ENCODE measurements around the gene LENEP. TPM values are rescaled to one million over a fixed set of nuclear protein-coding genes. Genes with fewer than 3 reads are reported as not detected.

Gene LENEP
- total RNA-seq, 2 donors from 2014 or later = not detected

DNA sequence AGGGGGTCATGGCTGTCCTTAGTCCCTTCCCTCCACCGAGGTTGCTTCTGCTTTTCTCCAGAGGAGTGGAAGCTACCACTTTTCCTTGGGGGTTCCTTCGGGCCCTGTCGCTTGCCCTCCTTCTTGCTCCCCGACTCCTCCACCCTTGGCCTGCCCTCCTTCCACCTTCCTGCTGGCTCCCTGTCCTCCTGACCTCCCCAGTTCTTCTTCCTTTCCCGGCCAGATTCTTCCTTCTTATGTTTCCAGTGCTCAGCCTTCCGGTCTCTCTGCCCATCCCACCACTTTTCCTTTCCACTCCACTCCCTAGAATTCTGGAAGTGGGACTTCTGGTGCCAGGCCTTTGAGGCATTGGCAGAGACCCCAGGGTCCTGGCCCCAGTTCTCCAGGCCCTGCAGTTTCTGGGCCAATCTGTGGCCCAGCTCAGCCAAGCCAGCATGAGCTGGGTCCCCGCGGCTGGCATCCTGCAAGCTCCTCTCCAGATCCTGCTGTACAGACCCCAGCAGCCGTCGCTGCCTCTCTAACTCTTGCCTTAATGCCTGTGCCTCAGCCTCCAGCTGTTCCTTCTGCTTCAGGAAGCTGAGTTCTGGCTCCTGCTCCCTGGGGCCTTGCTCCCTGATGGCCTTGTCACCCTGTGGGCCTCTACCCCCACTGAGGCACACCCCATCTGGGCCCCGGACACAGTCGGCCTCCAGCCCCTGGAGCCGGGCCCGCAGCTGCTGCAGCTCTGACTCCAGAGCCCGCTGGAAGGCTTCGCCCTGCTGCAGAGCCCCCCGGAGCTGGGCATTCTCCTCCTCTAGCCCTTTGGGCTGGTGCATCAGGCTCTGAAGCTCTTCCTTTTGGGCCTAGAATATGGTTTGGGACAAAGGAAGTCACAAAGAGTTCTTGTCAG lies 47.2 kb upstream of the LENEP start:
- H3K27me3 ChIP-seq (replicated peaks; ENCODE audit: insufficient read depth) = no peaks in the 10 kb centered on the region
- no peaks in the 10 kb centered on the region for H3K36me3 ChIP-seq
- no peak overlapping the region for H3K27ac ChIP-seq
- WGBS = 86% methylated on average over 17 of the region's 17 CpGs
- H3K4me3 ChIP-seq = no peak overlapping the region
- no peak for DNase-seq (ENCODE audit: low spot score)
- H3K9me3 ChIP-seq = no peaks in the 10 kb centered on the region
- intact Hi-C loops (cut with DNase I) = no loop called here
- peaks cover 5% of the 10 kb centered on the region for H3K4me1 ChIP-seq (replicated peaks)
- no peak for TF ChIP-seq POLR2AphosphoS5 (IDR thresholded peaks at IDR 0.05)
- TF ChIP-seq POLR2A (IDR thresholded peaks at IDR 0.05) = no peak
- TF ChIP-seq, protein P1, sequence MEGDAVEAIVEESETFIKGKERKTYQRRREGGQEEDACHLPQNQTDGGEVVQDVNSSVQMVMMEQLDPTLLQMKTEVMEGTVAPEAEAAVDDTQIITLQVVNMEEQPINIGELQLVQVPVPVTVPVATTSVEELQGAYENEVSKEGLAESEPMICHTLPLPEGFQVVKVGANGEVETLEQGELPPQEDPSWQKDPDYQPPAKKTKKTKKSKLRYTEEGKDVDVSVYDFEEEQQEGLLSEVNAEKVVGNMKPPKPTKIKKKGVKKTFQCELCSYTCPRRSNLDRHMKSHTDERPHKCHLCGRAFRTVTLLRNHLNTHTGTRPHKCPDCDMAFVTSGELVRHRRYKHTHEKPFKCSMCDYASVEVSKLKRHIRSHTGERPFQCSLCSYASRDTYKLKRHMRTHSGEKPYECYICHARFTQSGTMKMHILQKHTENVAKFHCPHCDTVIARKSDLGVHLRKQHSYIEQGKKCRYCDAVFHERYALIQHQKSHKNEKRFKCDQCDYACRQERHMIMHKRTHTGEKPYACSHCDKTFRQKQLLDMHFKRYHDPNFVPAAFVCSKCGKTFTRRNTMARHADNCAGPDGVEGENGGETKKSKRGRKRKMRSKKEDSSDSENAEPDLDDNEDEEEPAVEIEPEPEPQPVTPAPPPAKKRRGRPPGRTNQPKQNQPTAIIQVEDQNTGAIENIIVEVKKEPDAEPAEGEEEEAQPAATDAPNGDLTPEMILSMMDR (IDR thresholded peaks at IDR 0.05) = no peak

GRCh38 chr1:154948079-154948478 lies 45.3 kb upstream of the LENEP start:
- Histone ChIP-seq H3K27ac (no peak overlapping the region), H3K36me3 (no peaks in the 10 kb centered on the region), H3K4me3 (no peak overlapping the region), H3K27me3 (replicated peaks; ENCODE audit: insufficient read depth) (no peaks in the 10 kb centered on the region), H3K4me1 (replicated peaks) (no peaks in the 10 kb centered on the region), H3K9me3 (no peaks in the 10 kb centered on the region)
- TF ChIP-seq POLR2A (IDR thresholded peaks at IDR 0.05) = no peak
- intact Hi-C loops (cut with DNase I) = no loop called here
- no peak for DNase-seq (ENCODE audit: low spot score)
- WGBS = 93% methylated on average over 11 of the region's 11 CpGs

DNA sequence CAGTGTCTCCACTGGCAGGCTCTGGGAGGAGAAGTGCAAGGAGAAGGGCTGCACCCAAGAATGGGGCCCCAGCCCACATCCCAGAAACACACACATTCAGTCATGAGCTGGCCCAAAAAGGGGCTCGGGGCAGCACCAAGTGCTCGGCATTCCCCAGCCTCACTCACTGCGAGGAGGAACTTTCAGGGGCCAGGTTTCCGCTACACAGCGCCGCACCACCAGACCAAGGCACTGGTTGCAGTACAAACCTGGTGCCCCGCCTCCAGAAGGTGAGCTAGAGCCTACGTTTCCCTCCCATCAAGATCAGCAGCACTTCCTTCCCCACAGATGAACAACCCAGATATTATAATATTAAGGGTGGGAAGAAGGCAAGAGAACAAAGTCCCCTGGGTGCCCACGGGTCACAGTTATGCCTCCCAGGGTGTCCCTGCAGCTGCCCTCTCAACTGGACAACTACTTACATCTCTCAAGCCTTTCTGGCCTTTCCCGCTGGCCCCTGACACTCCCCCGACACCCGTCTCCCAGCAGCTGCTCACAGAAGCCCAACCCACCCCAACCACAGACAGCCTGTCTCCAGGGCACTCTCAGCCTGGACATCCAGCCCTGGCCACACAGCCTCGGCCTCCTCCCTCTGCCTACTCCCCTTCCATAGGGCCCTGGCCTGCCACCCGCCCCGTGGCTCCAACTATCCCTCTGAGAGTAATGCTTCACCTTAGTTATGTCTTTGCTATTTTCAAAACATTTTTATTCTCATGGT lies 41.3 kb upstream of the LENEP start:
- Histone ChIP-seq H3K27ac (no peak overlapping the region), H3K27me3 (replicated peaks; ENCODE audit: insufficient read depth) (no peaks in the 10 kb centered on the region), H3K36me3 (no peaks in the 10 kb centered on the region), H3K9me3 (no peaks in the 10 kb centered on the region), H3K4me1 (replicated peaks) (peaks cover 16% of the 10 kb centered on the region), H3K4me3 (no peak overlapping the region)
- TF ChIP-seq, protein P1 (IDR thresholded peaks at IDR 0.05) = no peak
- TF ChIP-seq POLR2AphosphoS5 (IDR thresholded peaks at IDR 0.05) = no peak
- TF ChIP-seq POLR2A (IDR thresholded peaks at IDR 0.05) = no peak
- intact Hi-C loops (cut with DNase I) = no loop called here
- DNase-seq (ENCODE audit: low spot score) = no peak
- 71% methylated on average over 15 of the region's 15 CpGs for whole genome bisulfite sequencing

DNA sequence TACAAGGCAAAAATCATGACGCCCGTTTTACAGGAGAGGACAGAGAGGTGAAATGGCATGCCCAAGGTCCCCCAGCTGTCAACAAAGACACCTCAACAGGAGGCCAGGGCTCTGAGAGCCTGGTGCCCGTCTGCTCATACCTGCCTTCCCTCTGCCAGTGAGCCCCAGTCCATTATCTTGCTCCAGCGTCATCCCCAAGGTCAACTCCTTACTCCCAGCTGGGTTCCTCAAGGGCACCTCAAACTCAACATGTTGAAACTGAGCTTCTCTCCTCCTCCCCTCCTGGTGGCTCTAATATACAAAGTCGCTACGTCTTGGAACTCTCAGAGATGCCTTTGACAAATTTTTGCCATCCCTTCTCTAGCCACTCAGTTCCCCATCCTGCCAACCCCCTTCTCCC lies 40.7 kb upstream of the LENEP start:
- intact Hi-C loops (cut with DNase I) = no loop called here
- Histone ChIP-seq H3K27ac (no peak overlapping the region), H3K27me3 (replicated peaks; ENCODE audit: insufficient read depth) (no peaks in the 10 kb centered on the region), H3K4me1 (replicated peaks) (peaks cover 16% of the 10 kb centered on the region), H3K4me3 (no peak overlapping the region), H3K9me3 (no peaks in the 10 kb centered on the region), H3K36me3 (no peaks in the 10 kb centered on the region)
- TF ChIP-seq, protein P1 (IDR thresholded peaks at IDR 0.05) = no peak
- TF ChIP-seq POLR2A (IDR thresholded peaks at IDR 0.05) (no peak), POLR2AphosphoS5 (IDR thresholded peaks at IDR 0.05) (no peak)
- 80% methylated on average over 6 of the region's 6 CpGs for WGBS
- no peak for DNase-seq (ENCODE audit: low spot score)

- H3K9me3 ChIP-seq = no peaks in the 10 kb centered on the region
- H3K36me3 ChIP-seq = no peaks in the 10 kb centered on the region
- no peak for DNase-seq (ENCODE audit: low spot score)
- TF ChIP-seq POLR2AphosphoS5 (IDR thresholded peaks at IDR 0.05) (no peak), POLR2A (IDR thresholded peaks at IDR 0.05) (no peak)
- TF ChIP-seq, protein P1 (IDR thresholded peaks at IDR 0.05) = no peak
- H3K4me1 ChIP-seq (replicated peaks) = peaks cover 16% of the 10 kb centered on the region
- intact Hi-C loops (cut with DNase I) = no loop called here
- H3K27ac ChIP-seq = no peak overlapping the region
- H3K4me3 ChIP-seq = no peak overlapping the region
- H3K27me3 ChIP-seq (replicated peaks; ENCODE audit: insufficient read depth) = no peaks in the 10 kb centered on the region
- WGBS = 46% methylated on average over 2 of the region's 2 CpGs
These were observed 39.8 kb upstream of the LENEP start for GRCh38 chr1:154953611-154954038.
